ENCODE results near the gene ARHGEF28. TPM values are rescaled to one million over a fixed set of nuclear protein-coding genes. Genes with fewer than 3 reads are reported as not detected.

ARHGEF28 gene
- polyA plus RNA-seq, 1 experiment, result 8.8 TPM

GRCh38 chr5:73626814-73627313 is 868 bp downstream of the ARHGEF28 start:
- CTCF ChIA-PET, result interaction anchor here (1.7 kb wide), 1 partner anchor 67 kb away, joined by 3 read pairs; no protein-coding TSS in a partner anchor
- POLR2A ChIA-PET, result interaction anchor here (1.0 to 1.3 kb wide), 2 partner anchors 12 to 66 kb away, joined by 3 to 4 read pairs; no protein-coding TSS in a partner anchor
- H3K27ac ChIP-seq (ENCODE audit: low read depth, low read length), result no peak overlapping the region

GRCh38 chr5:73629456-73629855 is 3.5 kb downstream of the ARHGEF28 start:
- Histone ChIP-seq H3K27ac (ENCODE audit: low read depth, low read length) (no peak overlapping the region), H3K9me3 (ENCODE audit: control insufficient read depth, insufficient read depth, low read length) (no peaks in the 10 kb centered on the region), H3K4me3 (ENCODE audit: low read depth, low read length) (no peak overlapping the region), H3K27me3 (ENCODE audit: control insufficient read depth, insufficient read depth, low read length) (no peaks in the 10 kb centered on the region)
- ChIA-PET CTCF (interaction anchor here (1.6 kb wide), 1 partner anchor 38 kb away, joined by 4 read pairs; no protein-coding TSS in a partner anchor), POLR2A (no interaction called here)
- DNase-seq (ENCODE audit: low read depth, low spot score), result no peak
- TF ChIP-seq CTCF (IDR thresholded peaks at IDR 0.05; ENCODE audit: low read depth, low read length), result no peak

More at GRCh38 chr5:73626814-73627313, 868 bp downstream of the ARHGEF28 start:
- Histone ChIP-seq H3K9me3 (ENCODE audit: control insufficient read depth, insufficient read depth, low read length) (no peaks in the 10 kb centered on the region), H3K4me3 (ENCODE audit: low read depth, low read length) (peak overlapping the region; percentile 84), H3K27me3 (ENCODE audit: control insufficient read depth, insufficient read depth, low read length) (no peaks in the 10 kb centered on the region)
- no peak for TF ChIP-seq CTCF (IDR thresholded peaks at IDR 0.05; ENCODE audit: low read depth, low read length)
- no peak for DNase-seq (ENCODE audit: low read depth, low spot score)

GRCh38 chr5:73630765-73631164 is 4.8 kb downstream of the ARHGEF28 start:
- DNase-seq (ENCODE audit: low read depth, low spot score), result no peak
- ChIA-PET CTCF (interaction anchor here (1.6 kb wide), 1 partner anchor 40 kb away, joined by 4 read pairs; no protein-coding TSS in a partner anchor), POLR2A (no interaction called here)
- Histone ChIP-seq H3K27ac (ENCODE audit: low read depth, low read length) (no peak overlapping the region), H3K4me3 (ENCODE audit: low read depth, low read length) (no peak overlapping the region), H3K27me3 (ENCODE audit: control insufficient read depth, insufficient read depth, low read length) (no peaks in the 10 kb centered on the region), H3K9me3 (ENCODE audit: control insufficient read depth, insufficient read depth, low read length) (no peaks in the 10 kb centered on the region)
- no peak for TF ChIP-seq CTCF (IDR thresholded peaks at IDR 0.05; ENCODE audit: low read depth, low read length)

- H3K4me3 ChIP-seq (ENCODE audit: low read depth, low read length), result no peak overlapping the region
- ChIA-PET CTCF (no interaction called here), POLR2A (no interaction called here)
- no peak for DNase-seq (ENCODE audit: low read depth, low spot score)
- no peak overlapping the region for H3K27ac ChIP-seq (ENCODE audit: low read depth, low read length)
- no peaks in the 10 kb centered on the region for H3K27me3 ChIP-seq (ENCODE audit: control insufficient read depth, insufficient read depth, low read length)
- no peaks in the 10 kb centered on the region for H3K9me3 ChIP-seq (ENCODE audit: control insufficient read depth, insufficient read depth, low read length)
- TF ChIP-seq CTCF (IDR thresholded peaks at IDR 0.05; ENCODE audit: low read depth, low read length), result no peak
Observed at GRCh38 chr5:73631500-73631899, 5.5 kb downstream of the ARHGEF28 start.

GRCh38 chr5:73633060-73633459 is 7.1 kb downstream of the ARHGEF28 start:
- Histone ChIP-seq H3K4me3 (ENCODE audit: low read depth, low read length) (no peak overlapping the region), H3K9me3 (ENCODE audit: control insufficient read depth, insufficient read depth, low read length) (no peaks in the 10 kb centered on the region), H3K27ac (ENCODE audit: low read depth, low read length) (no peak overlapping the region), H3K27me3 (ENCODE audit: control insufficient read depth, insufficient read depth, low read length) (no peaks in the 10 kb centered on the region)
- no peak for TF ChIP-seq CTCF (IDR thresholded peaks at IDR 0.05; ENCODE audit: low read depth, low read length)
- DNase-seq (ENCODE audit: low read depth, low spot score), result no peak
- ChIA-PET CTCF (interaction anchor here (0.6 to 1.3 kb wide), 3 partner anchors 10 to 40 kb away, joined by 3 to 4 read pairs (median 3); no protein-coding TSS in a partner anchor), POLR2A (interaction anchor here (0.7 kb wide), 1 partner anchor 59 kb away, joined by 7 read pairs; no protein-coding TSS in a partner anchor)

Data from AG04450 (cell line).